Stimulated activated CD4-positive, alpha-beta T cell treated with anti-CD3 and anti-CD28 coated beads, Interleukin-1b, Interleukin-23, amount 100 ng/mL, for 1 hour (primary cell): ENCODE measurements around the gene TMEM150C.
"Not testable (repeated sequence)": the region's sequence is repeated elsewhere in the genome, so short reads cannot be mapped to it uniquely, and the experiment has no call there.

Source experiments
- DNase-seq, 2 donors: peaks; one replicate each; pipeline ENCODE4 v3.0.0-alpha.2; 2020; ENCODE audit warnings: low read depth in 2 of 2

The TMEM150C gene

DNA sequence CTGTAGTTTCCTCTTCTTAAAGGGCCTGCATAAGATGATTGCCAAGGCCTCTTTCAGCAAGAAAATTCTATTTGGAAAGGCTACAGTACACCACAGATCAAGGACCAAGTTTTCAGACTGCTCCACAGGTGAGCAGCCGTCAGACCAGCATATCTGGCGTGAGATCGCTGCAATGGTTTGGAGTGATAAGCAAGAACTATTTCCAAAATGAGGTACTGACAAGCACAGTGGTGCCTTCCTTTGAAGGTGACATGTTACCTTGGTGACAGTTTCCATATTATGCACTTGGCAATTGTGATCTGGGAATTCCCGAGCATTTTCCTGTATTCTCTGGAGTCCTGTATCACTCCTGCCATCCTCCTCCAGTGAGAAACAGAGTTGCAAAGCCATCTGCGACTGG, 7.3 kb upstream of the TMEM150C start:
- DNase-seq = no peak

DNA sequence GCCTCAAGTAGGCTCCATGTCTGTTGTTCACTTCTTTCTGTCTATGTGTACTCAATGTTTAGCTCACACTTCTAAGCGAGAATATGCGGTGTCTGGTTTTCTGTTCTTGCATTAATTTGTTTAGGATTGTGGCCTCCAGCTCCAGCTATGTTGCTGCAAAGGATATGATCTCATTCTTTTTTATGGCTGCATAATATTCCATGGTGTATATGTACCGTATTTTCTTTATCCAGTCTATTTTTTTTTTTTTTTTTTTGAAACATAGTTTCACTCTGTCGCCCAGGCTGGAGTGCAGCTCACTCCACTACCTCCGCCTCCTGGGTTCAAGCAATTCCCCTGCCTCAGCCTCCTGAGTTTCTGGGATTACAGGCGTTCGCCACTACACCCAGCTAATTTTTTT, 5.7 kb upstream of the TMEM150C start:
- no peak for DNase-seq

DNA sequence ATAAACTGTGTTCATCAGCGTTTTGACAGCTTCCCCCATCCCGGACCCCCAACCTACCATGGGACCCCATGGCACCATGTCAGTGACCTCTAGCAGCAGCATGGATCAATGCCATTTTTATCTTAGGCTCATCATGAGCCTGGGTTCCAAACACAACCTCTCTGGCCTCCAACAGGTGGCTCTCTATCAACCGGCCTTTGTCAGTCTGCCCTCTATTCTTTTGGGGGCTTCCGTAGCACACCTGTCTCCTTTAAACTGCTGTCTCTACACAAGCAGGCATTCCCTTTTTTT, 721 bp upstream of the TMEM150C start:
- no peak for DNase-seq

DNA sequence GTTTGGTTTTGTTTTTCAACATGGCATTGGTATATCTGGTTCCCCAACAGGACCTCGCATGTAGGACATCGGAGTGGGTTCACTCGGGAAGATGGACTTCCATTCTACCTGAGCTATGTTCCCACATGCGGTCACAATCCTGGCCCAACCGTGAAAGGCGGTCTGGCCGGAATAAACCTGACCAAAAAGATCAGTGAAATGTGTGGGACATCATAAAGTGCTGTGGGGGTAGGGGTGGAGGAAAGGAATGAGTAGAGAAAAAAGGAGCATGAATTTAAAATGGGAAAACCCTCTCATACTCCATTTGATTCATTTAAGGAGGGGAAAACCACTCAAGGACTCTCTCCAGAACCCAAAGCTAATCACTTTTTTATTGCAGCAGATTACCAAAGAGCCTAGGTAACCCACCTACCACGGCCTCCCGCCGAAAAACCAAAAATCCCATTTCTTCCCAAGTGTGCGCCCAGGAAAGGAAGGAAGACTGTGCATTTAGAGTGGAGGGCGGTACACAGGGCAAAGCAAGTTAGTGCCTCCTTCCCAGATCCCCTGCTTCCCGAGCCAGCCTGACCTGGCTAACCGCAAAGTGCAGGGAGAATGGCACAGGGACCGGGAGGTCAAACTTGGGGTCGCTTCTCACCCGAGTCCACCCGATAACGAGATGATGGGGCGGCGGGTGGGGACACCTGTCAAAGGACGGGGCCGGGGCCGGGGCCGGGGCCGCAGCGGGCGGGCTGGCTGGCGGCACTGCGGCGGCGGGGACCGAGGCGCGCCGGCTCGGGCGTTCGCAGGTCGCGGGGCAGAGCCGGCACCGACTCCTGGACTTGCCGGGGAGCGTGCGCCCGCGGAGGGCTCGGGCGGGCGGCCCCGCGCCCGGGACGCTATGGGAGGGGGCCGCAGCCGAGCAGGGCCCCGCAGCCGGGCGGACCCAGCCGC, 669 bp downstream of the TMEM150C start:
- DNase-seq = no peak

DNA sequence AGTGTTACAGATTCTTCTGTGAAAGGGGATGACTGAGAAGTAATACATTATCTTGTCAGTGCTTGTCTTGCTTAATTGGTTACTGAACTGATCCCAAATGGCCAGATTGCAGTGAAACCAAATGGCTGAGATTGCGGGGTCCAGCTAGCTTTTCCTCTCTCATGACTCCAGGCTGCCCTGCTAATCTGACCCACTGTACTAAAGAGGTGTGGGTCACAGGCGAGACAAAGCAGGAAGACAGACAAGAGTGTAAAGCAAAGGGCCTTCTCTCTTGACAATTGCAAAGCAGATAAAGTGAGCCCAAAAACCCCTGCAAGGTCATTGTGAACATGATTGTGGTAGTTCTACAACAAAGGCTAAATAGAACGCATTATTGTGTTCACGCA, 2.1 kb downstream of the TMEM150C start:
- no peak for DNase-seq

DNA sequence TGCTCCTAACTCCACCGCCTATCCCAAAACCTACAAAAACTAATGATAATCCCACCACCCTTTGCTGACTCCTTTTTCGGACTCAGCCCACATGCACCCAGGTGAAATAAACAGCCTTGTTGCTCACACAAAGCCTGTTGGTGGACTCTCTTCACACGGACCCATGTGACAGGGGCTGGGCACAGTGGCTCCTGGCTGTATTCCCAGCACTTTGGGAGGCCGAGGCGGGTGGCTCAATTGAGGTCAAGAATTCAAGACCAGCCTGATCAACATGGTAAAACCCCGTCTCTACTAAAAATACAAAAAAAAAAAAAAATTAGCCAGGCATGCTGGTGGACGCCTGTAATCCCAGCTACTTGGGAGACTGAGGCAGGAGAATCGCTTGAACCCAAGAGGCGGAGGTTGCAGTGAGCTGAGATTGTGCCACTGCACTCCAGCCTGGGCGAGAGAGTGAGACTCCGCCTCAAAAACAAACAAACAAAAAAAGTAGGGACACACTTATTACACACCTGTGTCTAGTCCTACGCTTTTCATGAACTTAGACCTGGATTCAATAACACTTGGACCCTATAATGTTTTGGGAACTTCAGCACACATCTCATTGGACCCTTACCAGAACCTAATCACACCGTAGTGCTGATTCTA, 2.6 kb downstream of the TMEM150C start:
- not testable (repeated sequence) for DNase-seq

DNA sequence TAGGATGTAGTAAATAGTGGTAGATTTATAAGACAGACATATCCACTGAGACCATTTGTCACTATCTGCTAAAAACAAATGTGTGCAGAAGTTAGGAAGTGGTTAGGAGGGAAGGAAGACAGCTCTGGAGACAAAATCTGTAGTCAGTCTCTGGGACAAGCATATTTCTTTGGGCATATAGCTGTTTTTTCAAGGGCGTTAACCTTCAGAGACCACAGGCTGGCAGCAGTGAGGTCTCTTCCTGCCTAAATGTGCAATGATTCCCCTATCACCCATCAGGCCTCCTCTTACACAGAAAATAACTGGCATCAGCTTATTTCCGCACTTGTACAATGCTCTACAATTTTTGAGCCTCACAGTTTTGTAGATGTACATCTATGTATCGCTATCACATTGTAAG, 6.5 kb downstream of the TMEM150C start:
- no peak for DNase-seq

DNA sequence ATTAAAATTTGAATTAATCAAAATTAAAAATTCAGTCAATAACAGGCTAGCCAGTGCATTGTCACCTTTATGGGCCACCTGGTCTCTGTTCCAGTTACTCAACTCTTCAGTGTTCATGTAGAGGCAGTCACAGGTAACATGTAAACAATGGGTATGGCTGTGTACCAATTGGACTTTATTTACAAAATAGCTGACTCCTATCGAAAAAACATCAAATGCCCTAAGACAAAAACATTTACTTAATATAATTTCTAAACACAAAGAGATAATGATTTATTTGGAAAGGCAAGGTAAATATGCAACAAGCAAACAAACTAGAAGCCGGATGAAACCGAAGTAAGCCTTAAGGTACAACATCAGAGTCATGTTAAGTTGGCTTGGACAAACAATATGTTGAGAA, 8.8 kb downstream of the TMEM150C start:
- no peak for DNase-seq

DNA sequence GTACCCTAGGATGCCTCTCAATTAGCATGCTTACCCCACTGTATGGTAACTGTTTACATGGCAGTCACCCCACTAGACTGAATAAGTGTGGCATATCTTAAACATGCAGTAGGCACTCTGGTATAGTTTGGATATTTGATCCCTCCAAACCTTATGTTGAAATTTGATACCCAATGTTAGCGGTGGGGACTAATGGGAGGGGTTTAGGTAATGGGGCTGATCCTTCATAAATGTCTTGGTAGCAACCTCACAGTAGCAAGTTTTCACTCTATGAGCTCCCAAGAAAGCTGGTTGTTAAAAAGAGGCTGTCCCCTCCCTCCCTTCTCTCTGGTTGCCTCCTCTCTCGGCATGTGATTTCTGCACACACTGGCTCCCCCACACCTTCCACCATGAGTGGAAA, 10.1 kb downstream of the TMEM150C start:
- no peak for DNase-seq

DNA sequence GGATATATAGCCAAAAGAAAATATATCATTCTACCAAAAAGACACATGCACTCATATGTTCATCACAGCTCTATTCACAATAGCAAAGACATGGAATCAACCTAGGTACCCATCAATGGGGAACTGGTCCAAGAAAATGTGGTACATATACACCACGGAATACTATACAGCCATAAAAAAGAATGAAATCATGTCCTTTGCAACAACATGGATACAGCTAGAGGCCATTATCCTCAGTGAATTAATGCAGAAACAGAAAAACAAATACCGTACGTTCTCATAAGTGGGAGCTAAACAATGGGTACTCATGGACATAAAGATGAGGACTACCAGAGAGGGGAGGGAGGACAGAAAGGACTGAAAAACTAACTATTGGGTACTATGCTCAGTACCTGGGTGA, 13.9 kb downstream of the TMEM150C start:
- not testable (repeated sequence) for DNase-seq

DNA sequence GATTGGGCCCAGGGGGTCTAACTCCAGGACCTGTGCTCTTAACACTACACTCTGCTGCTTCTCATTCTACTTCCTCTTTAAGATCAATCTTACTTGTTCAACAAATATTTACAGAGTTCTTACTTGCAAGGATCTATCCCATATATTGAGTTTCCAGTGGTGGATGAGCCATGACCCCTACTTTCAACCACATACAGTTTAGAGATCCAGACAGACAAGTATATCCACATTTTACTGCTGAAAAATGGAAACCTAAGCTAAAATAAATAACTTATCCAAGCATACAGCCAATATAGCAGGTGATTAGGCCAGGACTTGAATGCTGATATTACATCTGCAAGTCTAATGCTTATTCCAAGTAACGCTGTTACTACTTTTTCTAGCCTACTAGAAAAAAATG, 18.7 kb downstream of the TMEM150C start:
- DNase-seq = no peak

DNA sequence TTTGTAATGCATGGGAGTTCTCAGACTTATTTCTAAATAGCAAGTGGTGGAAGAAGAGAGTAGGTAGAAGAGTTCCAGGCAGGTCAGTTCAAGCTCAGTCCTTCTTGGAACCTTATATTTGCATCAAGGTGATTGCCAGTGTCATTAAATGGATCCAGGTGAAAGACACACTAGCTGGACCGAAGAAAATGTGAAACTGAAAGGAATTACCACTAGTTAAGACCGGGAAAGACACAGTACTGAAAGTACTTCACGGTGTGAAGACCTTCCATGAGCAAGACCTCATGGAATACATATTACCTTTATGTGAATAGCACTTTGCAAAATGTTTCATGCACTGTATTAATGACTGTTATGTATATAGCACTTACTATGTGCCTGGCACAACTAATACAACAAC, 19.1 kb downstream of the TMEM150C start:
- DNase-seq = no peak

DNA sequence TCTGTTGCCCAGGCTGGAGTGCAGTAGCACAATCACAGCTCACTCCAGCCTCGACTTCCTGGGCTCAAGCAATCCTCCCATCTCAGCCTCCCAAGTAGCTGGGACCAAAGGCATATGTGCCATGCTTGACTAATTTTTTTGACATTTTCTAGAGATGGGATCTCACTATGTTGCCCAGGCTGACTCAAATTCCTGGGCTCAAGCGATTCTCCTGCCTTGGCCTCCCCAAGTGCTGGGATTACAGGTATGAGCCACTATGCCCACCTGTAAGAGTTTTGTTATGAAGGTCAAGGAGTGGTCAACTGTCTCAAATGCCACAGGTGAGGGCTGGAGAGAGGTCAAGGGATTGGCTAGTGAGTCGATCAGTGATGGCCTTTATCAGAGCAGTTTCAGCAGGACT, 32.5 kb downstream of the TMEM150C start:
- DNase-seq = no peak

DNA sequence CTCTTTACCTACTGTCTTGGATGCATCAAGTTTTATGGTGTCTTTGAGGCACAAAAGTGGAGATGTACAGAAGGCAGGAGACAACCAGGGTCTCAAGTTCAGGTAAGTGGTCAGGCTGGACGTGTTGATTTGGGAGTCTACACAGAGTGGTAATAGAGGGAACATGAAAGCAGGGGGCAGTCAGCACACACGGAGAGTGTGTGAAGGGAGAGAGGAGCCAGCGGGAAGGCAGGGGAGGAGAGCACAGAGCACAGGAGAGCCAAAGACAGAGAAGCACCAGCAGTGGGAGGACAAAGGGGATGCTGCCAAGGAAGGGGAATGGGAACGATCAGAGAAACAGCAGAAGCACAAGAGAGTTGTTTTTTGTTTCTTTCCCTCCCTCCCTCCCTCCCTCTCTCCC, 32.9 kb downstream of the TMEM150C start:
- DNase-seq = no peak

DNA sequence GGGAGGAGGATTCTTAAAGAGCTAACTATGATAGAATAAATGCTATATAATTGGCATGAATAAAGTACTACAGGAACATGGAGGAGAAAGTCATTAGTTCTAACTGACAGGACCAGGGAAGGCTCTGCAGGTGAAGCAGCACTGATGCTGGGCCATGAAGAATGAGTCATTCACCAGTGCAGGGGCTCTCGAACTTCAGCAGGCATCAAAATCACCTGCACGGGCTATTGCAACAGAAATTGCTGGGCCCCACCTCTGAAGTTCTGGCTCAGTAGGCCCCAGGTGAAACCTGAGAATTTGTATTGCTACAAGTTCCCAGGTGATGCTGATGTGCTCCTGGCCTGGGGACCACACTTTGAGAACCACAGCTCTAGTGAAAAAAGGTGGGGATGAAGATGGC, 33.7 kb downstream of the TMEM150C start:
- no peak for DNase-seq

DNA sequence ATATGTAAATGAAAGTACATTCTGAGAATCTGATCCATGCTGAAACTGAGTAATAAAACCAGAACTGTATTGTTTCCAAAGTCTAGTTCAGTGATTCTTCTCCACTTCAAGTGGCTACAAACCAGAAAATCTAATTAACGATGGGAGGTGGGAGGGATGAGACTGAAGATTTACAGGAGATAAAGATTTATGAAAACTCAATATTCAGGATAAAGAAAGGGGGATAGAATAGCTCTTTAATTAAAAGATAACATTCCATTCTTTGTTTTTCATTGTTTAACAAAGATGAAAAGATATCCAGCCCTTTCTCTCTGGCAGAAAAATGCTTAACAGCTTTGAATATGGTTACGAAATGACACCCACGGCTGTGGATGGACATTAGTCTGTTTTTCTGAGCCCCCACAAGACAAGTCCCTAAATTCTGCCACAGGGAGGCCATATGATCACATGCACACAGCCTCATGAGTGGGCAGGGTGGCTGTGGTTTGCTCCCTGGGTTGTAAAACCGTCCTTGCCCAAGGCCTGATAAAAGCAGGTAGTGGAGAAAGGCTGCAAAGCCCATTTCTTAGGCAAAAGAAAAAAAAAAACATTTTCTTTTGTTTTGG, 36.4 kb downstream of the TMEM150C start:
- no peak for DNase-seq

DNA sequence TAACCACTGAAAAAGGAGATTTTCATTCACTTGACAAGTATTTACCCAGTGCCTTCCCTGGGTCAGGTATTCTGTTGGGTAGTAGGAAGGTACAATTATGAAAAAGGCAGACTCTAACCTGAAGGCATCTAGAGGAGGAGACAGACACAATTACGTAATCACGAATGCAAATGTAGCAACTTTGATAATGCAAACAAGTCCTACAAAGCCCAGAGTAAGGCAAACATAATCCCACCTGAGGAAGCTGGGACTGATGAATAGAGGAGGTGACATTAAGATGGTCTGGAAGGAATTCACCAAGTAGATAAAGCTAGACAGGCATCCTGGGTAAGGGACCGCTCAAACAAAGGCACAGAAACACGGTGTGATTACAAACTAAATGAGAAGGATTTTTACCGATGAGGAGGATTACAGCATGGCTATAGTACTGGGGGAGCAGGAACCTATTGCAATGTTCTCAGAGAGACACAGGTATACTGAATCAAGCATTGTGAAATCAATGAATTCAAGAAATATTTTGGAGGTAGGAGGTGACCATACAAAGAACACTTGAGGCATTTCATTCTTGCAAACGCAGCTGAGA, 37.1 kb downstream of the TMEM150C start:
- no peak for DNase-seq

DNA sequence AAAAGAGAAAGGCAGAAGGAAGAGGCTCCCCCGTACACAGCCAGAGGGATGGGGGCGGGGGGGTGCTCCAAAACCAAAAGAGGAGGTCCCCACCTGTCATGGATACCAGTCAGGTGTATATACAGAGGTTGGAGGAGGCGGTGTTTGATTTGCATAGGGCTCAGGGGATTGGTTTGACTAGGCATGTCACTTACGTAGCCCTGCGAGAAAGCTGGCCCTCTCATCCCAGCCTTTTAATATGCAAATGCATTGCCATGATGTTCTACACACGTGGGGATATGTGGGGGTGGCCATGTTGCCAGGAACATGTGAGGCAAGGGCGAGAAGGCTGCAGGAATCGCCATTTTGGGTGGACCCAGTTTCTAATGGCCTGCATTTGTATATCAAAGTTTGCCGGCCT, 38.6 kb downstream of the TMEM150C start:
- no peak for DNase-seq

DNA sequence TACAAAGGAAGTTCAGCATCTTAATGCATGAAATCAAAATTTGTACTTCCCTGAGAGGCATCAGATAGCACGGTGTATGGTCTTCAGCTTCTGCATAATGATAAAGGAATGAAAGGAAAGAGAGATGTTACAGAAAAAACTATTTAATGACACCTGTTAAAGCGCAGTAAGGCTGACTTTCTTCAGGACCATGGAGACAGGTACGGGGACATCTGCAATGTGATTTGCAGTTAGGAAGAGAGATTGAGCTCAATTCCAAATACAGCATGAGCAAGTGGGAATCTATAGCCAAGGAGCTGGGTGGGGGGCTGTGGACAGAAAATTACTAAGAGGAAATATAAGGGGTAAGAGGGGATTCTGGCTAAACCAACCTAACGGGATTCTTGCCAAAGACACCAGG, 39.3 kb downstream of the TMEM150C start:
- DNase-seq = no peak

DNA sequence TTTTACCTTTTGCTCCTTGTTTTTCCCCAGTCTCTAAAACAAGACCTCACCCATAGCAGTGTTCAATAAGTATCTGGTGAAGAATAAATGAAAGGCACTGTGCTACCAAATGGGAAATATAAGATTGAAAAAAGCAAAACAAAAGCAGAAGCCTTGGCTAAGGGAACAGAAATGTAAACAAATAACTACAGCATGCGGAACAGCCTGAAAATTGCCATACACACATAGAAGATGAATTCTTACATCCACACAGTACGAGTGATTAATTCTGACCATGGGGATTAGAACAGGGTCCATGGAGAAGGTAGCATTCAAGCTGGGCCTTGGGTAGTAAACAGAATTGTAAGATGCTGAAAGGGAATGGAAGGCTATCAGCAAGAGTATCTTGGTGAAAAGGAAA, 40.5 kb downstream of the TMEM150C start:
- DNase-seq = no peak

DNA sequence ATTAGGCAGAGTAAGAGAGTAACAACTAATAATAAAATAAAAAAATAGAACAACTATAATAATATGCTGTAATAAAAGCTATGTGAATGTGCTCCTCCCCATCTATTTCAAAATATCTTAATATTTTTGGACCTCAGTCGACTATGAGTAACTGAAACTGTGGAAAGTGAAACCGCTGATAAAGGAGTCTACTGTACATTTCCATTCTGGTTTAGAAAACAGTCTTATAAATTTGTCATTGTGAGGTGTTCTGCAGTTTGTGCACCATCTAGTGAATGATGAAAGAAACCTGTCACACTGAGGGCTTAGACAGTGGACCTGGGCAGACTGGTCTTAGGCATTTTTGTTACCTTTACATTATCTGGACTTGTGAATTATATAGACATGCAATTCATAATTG, 42.0 kb downstream of the TMEM150C start:
- no peak for DNase-seq

DNA sequence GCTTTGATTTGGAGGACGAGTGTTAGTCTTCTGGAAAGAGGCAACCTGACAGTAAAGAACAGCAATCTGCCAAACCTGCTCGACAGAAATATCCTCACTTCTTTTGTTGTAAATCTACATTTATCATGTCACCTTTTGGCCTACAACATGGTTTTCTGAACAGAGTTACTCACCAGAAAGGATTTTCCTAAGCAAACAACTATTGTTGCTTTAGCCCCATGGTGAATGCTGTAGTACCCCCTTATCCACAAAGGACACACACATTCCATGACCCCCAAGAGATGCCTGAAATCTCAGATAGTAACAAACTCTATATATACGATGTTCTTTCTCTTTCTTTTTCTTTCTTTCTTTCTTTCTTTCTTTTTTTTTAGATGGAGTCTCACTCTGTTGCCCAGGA, 42.7 kb downstream of the TMEM150C start:
- no peak for DNase-seq

DNA sequence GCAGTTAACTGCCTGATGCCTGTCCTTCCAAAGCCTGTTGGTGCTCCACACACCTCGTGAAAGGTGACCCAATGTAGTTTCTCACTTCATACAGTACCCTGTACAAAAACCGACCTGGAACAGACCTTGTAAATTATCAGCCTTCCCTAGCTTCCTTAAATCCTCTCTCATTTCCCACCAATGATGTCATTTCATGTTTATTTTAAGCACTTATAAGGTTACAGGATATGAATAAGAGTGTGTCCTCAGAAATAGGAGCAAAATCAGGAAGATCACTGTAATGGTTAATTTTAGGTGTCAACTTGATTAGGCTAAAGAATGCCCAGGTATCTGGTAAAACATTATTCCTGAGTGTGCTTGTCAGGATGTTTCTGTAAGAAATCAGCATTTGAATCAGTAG, 44.7 kb downstream of the TMEM150C start:
- no peak for DNase-seq
